Measurements from ENCODE around the gene ARHGAP32.
"Not testable (repeated sequence)": the region's sequence is repeated elsewhere in the genome, so short reads cannot be mapped to it uniquely, and the experiment has no call there.

The ARHGAP32 gene

DNA sequence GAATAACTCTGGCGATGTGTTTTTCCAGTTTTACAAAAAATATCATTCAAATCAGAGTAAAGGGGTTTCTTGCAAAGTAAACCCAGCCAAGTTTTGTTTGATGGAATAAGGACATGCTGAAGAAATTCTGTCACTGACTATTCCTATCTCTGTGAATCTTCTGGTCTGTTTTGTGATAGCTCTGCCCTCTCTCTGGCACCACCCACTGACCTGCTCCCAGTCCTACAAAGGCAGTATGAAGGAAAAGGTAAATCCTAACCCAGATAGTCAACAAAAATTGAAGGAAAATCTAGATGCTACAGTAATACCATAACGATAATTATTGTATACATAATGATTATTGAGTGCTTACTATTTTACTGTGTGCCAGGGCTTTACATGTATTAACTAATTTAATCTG lies 173.1 kb downstream of the ARHGAP32 start:
- no peak for DNase-seq

DNA sequence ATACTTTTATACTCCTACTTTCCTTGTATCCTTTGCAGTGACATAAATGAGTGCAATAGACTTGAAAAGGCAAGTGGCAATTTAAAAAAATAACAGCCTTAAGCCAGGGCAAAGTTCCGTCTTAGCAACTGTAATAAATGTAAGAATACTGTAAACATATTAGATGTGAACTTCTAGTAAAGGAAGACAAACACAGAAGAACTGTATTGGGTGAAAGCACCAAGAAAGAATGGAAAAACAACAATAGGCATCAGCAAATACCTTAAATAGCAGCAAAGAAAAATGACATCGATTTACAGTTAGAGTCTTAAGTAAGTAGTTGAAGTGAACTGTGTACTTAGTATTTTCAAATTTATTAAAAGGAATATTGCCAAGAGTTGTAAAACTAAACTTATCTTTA lies 174.0 kb downstream of the ARHGAP32 start:
- no peak for DNase-seq

DNA sequence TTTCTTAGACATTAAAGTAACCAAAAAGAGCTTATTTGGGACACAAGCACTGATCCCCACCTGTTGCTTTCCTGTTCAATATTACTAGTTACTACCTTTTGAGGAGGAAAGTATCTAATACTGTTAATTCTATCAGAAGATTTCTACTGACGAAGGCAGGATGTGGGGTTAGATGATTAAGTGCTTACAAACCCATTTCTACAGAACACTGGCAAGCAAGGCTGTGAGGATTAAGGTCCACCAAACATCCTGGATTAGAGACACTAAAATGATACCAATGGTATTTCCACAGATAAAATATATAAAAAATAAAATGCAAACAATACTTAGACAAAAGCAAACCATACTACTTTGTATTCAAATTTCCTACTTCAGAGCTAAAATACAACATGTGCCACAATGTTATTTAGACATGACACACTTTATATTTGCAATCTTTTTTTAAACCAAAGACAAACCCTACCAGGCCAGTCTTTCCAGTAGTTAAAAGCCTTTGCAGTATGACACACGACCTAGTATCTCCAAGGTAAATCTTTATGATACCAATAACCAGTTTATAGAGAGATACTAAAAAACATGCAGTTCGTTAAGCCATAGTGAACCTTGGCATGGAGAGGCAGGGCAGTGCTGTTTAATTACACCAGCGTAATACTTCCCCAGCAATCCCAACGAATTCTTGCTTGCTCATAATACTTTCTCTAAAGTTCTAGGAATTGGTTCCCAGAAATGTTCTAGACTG lies 178.2 kb downstream of the ARHGAP32 start:
- no peak for DNase-seq

- DNase-seq = no peak
Observed at GRCh38 chr11:129012880-129013279, 179.2 kb downstream of the ARHGAP32 start.

- DNase-seq = no peak
Observed at GRCh38 chr11:129006161-129006560, 186.0 kb downstream of the ARHGAP32 start.

DNA sequence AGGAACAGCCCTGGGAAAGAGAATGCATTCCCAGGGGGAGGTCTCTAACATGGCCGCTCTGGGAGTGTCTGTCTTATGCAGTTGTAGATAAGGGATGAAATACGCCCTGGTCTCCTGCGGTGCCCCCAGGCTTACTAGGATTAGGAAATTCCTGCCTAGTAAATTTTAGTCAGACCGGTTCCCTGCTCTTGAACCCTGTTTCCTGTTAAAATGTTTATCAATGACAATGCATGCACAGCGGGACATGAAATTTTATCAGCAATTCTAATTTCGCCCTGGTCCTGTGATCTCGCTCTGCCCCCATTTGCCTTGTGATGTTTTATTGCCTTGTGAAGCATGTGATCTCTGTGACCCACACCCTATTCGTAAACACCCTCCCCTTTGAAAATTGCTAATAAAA lies 193.0 kb downstream of the ARHGAP32 start:
- not testable (repeated sequence) for DNase-seq

GRCh38 chr11:128988242-128988970 lies 203.7 kb downstream of the ARHGAP32 start:
- no peak for DNase-seq

DNA sequence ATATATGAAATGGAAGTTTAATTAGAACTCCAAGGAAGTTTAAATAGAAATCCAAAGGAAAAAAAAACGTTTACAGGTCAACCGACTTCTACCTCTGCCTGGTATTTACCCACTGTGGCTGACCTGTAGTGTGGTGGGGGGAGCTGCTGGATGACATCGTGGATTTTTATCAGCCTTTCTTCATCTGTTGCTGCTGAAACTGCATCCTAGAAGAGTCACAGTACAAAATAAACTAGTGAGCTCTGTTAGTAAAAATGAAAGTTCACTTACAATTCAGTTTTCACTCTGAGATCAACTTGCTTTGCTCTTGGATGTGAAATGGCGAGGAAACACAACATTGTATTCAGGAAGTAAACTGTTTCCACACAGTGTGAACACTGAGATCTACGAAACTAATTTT lies 206.2 kb downstream of the ARHGAP32 start:
- DNase-seq = no peak

GRCh38 chr11:128983023-128983422 lies 209.1 kb downstream of the ARHGAP32 start:
- no peak for DNase-seq

- DNase-seq = no peak
Observed at GRCh38 chr11:128981254-128981653, 210.9 kb downstream of the ARHGAP32 start.

DNA sequence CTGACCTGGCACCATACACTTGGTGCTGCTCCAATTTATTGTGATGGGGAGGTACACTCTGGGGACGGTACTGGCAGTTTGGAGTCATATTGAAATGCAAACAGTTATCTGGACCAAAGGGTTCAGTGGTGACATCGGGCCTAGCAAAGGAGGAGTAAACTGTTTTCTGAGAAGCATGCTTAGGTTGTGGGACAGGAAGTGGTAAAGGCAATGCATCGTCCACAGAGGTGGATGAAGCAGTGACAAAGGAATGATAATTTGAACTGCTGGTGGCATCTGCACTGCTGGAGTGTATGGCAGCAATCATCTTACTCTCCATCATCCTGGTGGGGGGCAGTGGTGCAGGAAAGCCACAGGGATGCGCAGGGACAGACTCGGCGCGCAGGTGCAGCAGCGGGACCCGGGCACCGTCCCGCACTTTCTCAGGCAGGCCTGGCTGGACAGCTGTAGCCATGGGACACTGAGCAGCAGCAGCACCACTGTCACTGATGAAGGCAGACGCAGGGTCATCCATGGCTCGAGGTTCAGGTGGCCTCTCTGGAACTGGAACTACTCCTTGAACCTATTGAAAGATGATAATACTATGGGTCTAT lies 221.4 kb downstream of the ARHGAP32 start:
- no peak for DNase-seq

- DNase-seq = no peak
Observed at GRCh38 chr11:128968916-128969315, 223.2 kb downstream of the ARHGAP32 start.

- no peak for DNase-seq
Observed at GRCh38 chr11:128967578-128967977, 224.5 kb downstream of the ARHGAP32 start.

- DNase-seq = no peak
Observed at GRCh38 chr11:128965485-128965884, 226.6 kb downstream of the ARHGAP32 start.

DNA sequence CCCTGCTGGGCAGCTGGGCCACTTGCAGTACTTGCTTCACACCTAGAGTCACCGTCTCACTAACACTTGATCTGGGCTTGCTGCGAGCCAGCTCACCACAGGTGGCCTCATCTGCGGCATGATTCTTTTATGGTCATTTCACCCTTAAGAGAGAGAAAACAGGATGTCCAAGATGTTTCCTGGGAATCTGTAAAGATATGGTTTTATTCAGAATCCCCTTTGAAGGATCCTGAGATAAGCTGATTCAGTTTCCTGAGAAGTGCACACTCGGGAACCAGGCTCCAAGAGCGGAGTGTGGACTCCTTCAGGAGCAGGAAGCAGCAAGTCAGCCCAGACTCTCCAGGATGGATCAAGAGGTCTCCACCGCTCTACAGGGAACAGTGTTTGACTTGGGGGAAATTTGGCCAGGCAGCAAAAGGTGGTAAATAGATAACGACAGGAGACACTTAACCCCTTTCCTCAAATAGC lies 227.6 kb downstream of the ARHGAP32 start:
- DNase-seq = no peak

DNA sequence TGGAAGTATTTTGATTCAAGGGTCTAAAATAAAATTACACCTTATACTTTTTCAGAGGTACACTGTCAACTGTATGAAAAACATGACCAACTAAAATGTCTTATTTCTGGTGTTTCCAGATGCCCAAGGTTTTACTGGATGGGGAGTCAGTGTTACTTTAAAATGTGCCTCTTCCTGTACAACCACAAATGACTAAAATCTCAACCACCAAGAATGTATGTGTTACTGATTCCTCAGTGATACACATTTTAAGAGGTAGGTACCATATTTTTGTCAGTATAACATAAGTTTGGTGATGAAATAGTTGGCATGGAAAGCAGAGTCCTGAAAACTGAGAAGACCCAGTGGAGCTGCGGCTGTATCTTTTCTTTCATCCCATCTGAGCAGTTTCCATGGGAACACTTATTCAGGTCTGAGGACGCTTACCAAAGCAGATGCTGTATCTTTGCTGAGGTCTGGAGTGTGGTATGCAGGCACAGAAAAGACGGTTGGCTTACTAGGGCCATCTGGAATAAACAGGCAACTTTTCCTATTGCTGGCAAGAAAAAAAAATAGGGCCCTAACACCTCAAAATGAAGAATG lies 228.3 kb downstream of the ARHGAP32 start:
- no peak for DNase-seq

- no peak for DNase-seq
Observed at GRCh38 chr11:128962896-128963295, 229.2 kb downstream of the ARHGAP32 start.

DNA sequence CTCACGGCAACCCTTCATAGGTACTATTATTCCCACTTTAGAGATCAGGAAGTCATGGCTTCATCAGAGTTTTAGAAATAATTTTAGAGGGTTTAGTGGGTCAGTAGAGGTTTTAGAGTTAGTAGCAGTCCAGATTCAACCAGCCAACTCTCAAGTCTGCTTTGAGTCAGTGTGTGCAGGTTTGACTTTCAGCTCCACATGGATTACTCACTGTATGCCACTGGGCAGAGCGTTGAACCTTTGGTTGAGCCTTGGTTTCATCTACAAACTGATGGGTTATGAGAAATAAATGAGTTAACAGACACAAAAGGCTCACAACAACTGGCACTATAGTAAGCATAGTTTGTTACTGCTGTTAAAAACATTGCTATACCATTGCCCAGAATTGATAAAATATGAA lies 230.5 kb downstream of the ARHGAP32 start:
- DNase-seq = no peak

DNA sequence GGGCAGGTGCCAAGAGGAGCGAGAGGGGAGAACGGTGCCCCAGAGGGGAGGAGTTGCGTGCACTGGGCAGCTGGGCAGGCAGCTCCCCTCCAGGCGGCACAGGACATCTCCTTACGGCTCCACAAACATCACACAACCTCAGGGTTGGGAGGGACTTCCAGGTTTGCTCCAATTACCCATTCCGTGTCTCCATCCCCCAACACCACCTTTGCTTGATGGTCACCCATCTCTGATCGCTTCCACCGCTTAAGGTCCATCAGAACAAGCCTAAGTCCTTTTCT lies 235.0 kb downstream of the ARHGAP32 start:
- no peak for DNase-seq

DNA sequence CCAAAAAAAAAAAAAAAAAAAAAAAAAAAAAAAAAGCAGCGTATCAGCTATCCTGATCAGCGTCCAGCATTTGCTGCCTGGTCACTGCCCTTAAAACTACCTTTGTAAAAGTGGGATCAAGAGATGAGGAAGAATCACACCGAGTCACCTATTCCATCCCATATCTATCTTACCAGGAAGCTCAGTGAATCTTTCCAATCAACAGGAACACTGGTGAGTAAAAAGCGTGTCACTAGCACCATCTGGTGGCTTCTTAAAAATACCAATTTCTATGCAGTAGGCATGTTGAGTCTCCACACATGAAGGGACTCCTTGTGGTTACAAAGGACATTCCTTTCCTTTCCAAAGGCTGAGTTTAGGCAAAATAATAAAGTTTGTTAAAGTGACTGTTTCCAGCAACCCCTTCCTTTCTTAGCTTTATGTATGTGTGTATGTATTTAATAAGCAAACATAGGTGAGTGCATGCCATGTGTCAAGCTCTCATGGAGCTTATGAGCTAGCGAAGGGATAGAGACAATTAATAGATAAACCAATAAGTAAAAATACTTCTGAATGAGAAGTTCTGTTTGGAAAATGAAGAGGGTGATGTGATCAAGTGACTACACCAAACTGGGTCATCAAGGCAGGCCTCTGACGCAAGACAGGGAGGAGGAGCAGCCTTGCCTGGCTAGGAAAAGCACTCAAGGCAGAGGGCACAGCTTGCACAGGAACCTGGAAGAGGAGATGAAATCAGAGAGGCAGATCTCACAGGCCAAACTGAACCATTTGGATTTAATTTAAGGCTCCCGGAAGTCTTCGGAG lies 235.5 kb downstream of the ARHGAP32 start:
- no peak for DNase-seq

DNA sequence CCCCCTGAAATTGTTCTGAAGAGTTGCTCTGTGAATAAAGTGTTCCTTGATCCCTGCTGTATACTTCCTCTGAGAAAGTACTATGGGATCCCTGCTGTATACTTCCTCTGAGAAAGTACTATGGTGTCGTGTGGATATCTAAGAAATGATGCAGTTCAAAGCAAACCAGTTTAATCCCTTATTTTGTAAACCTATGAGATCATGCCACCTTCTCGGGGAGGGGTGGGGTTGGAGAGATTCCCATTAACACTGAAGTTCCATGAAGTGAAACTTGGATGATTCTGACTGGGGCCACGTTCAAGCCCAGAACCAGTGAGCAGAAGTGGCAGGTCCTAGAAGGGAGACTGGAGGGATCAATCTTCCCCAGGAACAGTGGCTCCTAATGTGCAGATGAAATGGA lies 236.5 kb downstream of the ARHGAP32 start:
- no peak for DNase-seq

DNA sequence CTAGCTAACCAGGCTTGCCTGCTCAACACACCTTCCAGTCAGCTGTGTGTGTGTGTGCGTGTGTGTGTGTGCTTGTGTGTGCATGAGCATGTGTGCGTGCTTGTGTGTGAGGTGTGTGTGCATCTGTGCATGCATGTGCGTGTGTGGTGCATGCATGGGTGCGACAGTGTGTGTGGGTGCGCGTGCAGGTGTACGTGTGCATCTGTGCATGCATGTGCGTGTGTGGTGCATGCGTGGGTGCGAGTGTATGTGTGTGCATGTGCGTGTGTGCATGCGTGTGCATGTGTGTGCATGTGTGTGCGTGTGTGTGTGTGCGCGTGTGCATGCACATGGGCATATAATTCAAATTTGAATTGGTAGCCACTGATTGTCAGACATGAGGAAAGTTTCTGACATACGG lies 239.0 kb downstream of the ARHGAP32 start:
- DNase-seq = no peak
